Measurements from ENCODE around the gene COMMD1.
"Not testable (repeated sequence)": the region's sequence is repeated elsewhere in the genome, so short reads cannot be mapped to it uniquely, and the experiment has no call there.

Gene COMMD1

DNA sequence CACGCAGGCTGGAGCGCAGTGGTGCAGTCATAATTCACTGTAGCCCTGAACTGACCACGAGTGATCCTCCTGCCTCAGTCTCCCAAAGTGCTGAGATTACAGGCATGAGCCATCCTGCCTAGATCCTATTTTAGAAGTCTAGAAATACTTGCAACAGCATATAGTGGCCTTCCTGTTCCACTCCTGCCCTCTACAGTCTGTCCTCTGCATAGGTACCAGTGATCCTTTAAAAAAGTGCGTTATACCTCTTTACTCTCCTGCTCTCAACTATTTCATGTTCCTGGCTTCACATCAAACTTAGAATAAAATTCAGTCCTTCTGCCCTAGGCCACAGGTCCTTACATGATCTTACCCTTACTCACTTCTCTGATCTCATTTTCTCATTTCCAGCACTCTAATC is 6.0 kb downstream of the COMMD1 start:
- DNase-seq: no peak
- Histone ChIP-seq H4K20me1 (ENCODE audit: insufficient read depth, low read length) (no peaks in the 10 kb centered on the region), H2AFZ (ENCODE audit: low read length) (no peak overlapping the region), H3F3A (ENCODE audit: insufficient read depth, low read length) (no peaks in the 10 kb centered on the region), H3K4me1 (ENCODE audit: low read length) (peaks cover 4% of the 10 kb centered on the region; the same call in 1 of the 2 replicates), H3K9me2 (replicated peaks; ENCODE audit: insufficient read depth, low read length) (no peaks in the 10 kb centered on the region), H3K4me2 (ENCODE audit: low read depth, low read length) (no peak overlapping the region), H3K4me3 (ENCODE audit: low read length) (no peak overlapping the region), H3K27me3 (replicated peaks; ENCODE audit: insufficient read depth, low read length) (no peaks in the 10 kb centered on the region), H3K36me3 (replicated peaks; ENCODE audit: insufficient read depth, low read length) (no peaks in the 10 kb centered on the region), H3K79me2 (ENCODE audit: low read length) (peaks cover 47% of the 10 kb centered on the region), H3K9me3 (replicated peaks; ENCODE audit: insufficient read depth, low read length) (no peaks in the 10 kb centered on the region), H3K27ac (ENCODE audit: low read length) (no peak overlapping the region), H3K9ac (ENCODE audit: low read length) (no peak overlapping the region)
- TF ChIP-seq EZH2 (optimal IDR thresholded peaks at IDR 0.05; ENCODE audit: low read depth, low read length) (no peak), EZH2phosphoT487 (IDR thresholded peaks at IDR 0.05; ENCODE audit: low read length) (no peak)
- TF ChIP-seq, protein P1, sequence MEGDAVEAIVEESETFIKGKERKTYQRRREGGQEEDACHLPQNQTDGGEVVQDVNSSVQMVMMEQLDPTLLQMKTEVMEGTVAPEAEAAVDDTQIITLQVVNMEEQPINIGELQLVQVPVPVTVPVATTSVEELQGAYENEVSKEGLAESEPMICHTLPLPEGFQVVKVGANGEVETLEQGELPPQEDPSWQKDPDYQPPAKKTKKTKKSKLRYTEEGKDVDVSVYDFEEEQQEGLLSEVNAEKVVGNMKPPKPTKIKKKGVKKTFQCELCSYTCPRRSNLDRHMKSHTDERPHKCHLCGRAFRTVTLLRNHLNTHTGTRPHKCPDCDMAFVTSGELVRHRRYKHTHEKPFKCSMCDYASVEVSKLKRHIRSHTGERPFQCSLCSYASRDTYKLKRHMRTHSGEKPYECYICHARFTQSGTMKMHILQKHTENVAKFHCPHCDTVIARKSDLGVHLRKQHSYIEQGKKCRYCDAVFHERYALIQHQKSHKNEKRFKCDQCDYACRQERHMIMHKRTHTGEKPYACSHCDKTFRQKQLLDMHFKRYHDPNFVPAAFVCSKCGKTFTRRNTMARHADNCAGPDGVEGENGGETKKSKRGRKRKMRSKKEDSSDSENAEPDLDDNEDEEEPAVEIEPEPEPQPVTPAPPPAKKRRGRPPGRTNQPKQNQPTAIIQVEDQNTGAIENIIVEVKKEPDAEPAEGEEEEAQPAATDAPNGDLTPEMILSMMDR (IDR thresholded peaks at IDR 0.05; ENCODE audit: low read length): peak; percentile 26; the same call in 1 of the 2 replicates

GRCh38 chr2:61914794-61915193 is 9.3 kb downstream of the COMMD1 start:
- H3K9me3 ChIP-seq (replicated peaks; ENCODE audit: insufficient read depth, low read length); DNase-seq: not testable (repeated sequence)

GRCh38 chr2:61920548-61920947 is 15.1 kb downstream of the COMMD1 start:
- no peak for DNase-seq
- Histone ChIP-seq H3K27me3 (replicated peaks; ENCODE audit: insufficient read depth, low read length) (no peaks in the 10 kb centered on the region), H3K9ac (ENCODE audit: low read length) (no peak overlapping the region), H3F3A (ENCODE audit: insufficient read depth, low read length) (no peaks in the 10 kb centered on the region), H4K20me1 (ENCODE audit: insufficient read depth, low read length) (no peaks in the 10 kb centered on the region), H3K36me3 (replicated peaks; ENCODE audit: insufficient read depth, low read length) (no peaks in the 10 kb centered on the region), H3K4me1 (ENCODE audit: low read length) (peaks cover 5% of the 10 kb centered on the region; the same call in 1 of the 2 replicates), H3K9me3 (replicated peaks; ENCODE audit: insufficient read depth, low read length) (no peaks in the 10 kb centered on the region), H3K4me3 (ENCODE audit: low read length) (no peak overlapping the region), H3K27ac (ENCODE audit: low read length) (no peak overlapping the region), H3K79me2 (ENCODE audit: low read length) (no peaks in the 10 kb centered on the region), H2AFZ (ENCODE audit: low read length) (no peak overlapping the region), H3K9me2 (replicated peaks; ENCODE audit: insufficient read depth, low read length) (no peaks in the 10 kb centered on the region), H3K4me2 (ENCODE audit: low read depth, low read length) (no peak overlapping the region)
- TF ChIP-seq, protein P1 (IDR thresholded peaks at IDR 0.05; ENCODE audit: low read length): no peak
- TF ChIP-seq EZH2 (optimal IDR thresholded peaks at IDR 0.05; ENCODE audit: low read depth, low read length) (no peak), EZH2phosphoT487 (IDR thresholded peaks at IDR 0.05; ENCODE audit: low read length) (no peak)

More at GRCh38 chr2:61914794-61915193, 9.3 kb downstream of the COMMD1 start:
- H3K27ac ChIP-seq (ENCODE audit: low read length); H3K4me2 ChIP-seq (ENCODE audit: low read depth, low read length); H3K27me3 ChIP-seq (replicated peaks; ENCODE audit: insufficient read depth, low read length); H3K9me2 ChIP-seq (replicated peaks; ENCODE audit: insufficient read depth, low read length); H3K4me3 ChIP-seq (ENCODE audit: low read length); H2AFZ ChIP-seq (ENCODE audit: low read length); H4K20me1 ChIP-seq (ENCODE audit: insufficient read depth, low read length); H3F3A ChIP-seq (ENCODE audit: insufficient read depth, low read length); H3K9ac ChIP-seq (ENCODE audit: low read length); H3K4me1 ChIP-seq (ENCODE audit: low read length); H3K36me3 ChIP-seq (replicated peaks; ENCODE audit: insufficient read depth, low read length): not testable (repeated sequence)
- peaks cover 21% of the 10 kb centered on the region for H3K79me2 ChIP-seq (ENCODE audit: low read length)

DNA sequence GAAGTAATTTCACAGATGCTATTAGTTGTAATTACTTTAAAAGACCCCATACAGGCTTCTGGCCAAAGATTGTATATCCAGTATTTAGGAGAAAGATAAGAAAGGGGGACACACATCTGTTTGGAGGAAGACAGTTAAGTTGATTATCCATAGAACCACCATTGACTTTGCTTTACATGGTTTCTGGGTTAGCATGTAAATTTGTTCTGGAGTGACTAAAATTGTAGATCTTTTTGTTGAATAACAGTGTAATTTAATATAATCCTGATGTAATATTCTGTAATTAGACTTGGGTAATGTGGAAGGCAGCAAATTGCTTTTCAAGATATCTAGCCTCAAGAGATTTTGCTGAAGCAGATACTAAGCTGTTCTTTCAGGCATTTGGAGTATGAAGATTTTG is 17.2 kb downstream of the COMMD1 start:
- Histone ChIP-seq H3K4me2 (ENCODE audit: low read depth, low read length) (no peak overlapping the region), H3K4me3 (ENCODE audit: low read length) (no peak overlapping the region), H3K9me2 (replicated peaks; ENCODE audit: insufficient read depth, low read length) (no peaks in the 10 kb centered on the region), H3K4me1 (ENCODE audit: low read length) (peaks cover 5% of the 10 kb centered on the region; the same call in 1 of the 2 replicates), H3K27ac (ENCODE audit: low read length) (no peak overlapping the region), H2AFZ (ENCODE audit: low read length) (no peak overlapping the region), H3K9ac (ENCODE audit: low read length) (no peak overlapping the region), H3K9me3 (replicated peaks; ENCODE audit: insufficient read depth, low read length) (no peaks in the 10 kb centered on the region), H3K36me3 (replicated peaks; ENCODE audit: insufficient read depth, low read length) (no peaks in the 10 kb centered on the region), H3K79me2 (ENCODE audit: low read length) (no peaks in the 10 kb centered on the region), H4K20me1 (ENCODE audit: insufficient read depth, low read length) (no peaks in the 10 kb centered on the region), H3F3A (ENCODE audit: insufficient read depth, low read length) (no peaks in the 10 kb centered on the region), H3K27me3 (replicated peaks; ENCODE audit: insufficient read depth, low read length) (no peaks in the 10 kb centered on the region)
- TF ChIP-seq EZH2phosphoT487 (IDR thresholded peaks at IDR 0.05; ENCODE audit: low read length) (no peak), EZH2 (optimal IDR thresholded peaks at IDR 0.05; ENCODE audit: low read depth, low read length) (no peak)
- TF ChIP-seq, protein P1 (IDR thresholded peaks at IDR 0.05; ENCODE audit: low read length): no peak
- no peak for DNase-seq
